GM12864 (cell line): ENCODE measurements around the gene MBL2.

Experiments used
- DNase-seq: peaks from one replicate; pipeline ENCODE4 v3.0.0-alpha.2; 2011; ENCODE audit warnings: low read depth
- H3K4me3 ChIP-seq: 2 replicates; pipeline ENCODE4 v1.5.1; 2011; ENCODE audit warnings: mild to moderate bottlenecking, low read depth, low read length, control low read depth
- TF ChIP-seq, protein P1 (sequence below): IDR thresholded peaks from 2 replicates; pipeline ENCODE4 v1.5.1; 2011; ENCODE audit warnings: low read depth, mild to moderate bottlenecking, moderate library complexity, low read length, control low read depth, inconsistent platforms; ENCODE audit errors: missing control alignments

Gene MBL2

GRCh38 chr10:52772623-52773022 lies at the start of gene MBL2:
Gene MBL2 (minus strand): TSS chr10:52772784. CDS start chr10:52771635, 1,149 bp downstream.
- DNase-seq, result no peak

GRCh38 chr10:52820309-52820708 lies 47.7 kb upstream of the MBL2 start:
- no peak overlapping the region for H3K4me3 ChIP-seq
- TF ChIP-seq, protein P1, sequence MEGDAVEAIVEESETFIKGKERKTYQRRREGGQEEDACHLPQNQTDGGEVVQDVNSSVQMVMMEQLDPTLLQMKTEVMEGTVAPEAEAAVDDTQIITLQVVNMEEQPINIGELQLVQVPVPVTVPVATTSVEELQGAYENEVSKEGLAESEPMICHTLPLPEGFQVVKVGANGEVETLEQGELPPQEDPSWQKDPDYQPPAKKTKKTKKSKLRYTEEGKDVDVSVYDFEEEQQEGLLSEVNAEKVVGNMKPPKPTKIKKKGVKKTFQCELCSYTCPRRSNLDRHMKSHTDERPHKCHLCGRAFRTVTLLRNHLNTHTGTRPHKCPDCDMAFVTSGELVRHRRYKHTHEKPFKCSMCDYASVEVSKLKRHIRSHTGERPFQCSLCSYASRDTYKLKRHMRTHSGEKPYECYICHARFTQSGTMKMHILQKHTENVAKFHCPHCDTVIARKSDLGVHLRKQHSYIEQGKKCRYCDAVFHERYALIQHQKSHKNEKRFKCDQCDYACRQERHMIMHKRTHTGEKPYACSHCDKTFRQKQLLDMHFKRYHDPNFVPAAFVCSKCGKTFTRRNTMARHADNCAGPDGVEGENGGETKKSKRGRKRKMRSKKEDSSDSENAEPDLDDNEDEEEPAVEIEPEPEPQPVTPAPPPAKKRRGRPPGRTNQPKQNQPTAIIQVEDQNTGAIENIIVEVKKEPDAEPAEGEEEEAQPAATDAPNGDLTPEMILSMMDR, result no peak
- DNase-seq, result no peak

More at GRCh38 chr10:52772623-52773022, at the start of gene MBL2:
- H3K4me3 ChIP-seq, result no peak within 1 kb of the TSS
- TF ChIP-seq, protein P1, result no peak

GRCh38 chr10:52818019-52818418 lies 45.4 kb upstream of the MBL2 start:
- no peak overlapping the region for H3K4me3 ChIP-seq
- DNase-seq, result peak; percentile 51
- TF ChIP-seq, protein P1, result peak; percentile 69

DNA sequence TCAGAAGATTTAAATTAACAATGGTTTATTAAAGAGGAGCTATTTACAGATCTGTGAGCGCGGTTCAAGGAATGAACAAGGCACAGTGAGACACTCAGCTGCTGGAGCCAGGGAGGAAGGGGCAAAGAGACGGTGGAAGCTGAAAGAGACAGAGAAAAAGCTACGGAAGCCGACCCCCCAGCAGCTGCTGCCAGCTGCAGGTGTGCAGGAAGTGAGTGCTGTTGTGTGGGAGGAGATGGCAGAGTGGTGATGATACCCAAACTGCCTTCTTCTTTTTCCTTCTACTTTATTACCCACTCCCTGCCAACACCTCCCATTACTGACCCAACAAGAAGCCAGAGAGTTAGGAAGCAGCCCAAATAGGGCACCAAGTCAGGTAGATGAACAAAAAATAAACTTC lies 41.9 kb upstream of the MBL2 start:
- H3K4me3 ChIP-seq, result no peak overlapping the region
- DNase-seq, result no peak
- TF ChIP-seq, protein P1, result no peak

DNA sequence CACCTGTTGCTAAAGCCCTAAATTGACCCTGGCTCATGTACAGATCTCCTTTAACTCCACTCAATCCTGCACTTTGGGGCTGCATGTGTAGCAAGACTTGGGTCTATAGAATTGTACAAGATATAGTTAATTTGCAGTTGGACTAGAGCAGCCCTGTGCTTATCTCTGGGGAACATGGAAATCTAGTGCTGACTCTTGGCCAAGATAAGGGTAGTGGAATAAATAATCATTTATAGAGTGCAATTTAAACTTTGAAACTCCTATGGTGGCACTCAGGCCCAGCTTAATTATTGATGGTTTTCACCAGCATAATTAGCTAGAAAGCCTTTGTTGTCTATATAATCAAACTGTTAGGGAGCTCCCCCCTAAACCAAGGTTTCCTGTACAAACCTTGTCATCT lies 39.2 kb upstream of the MBL2 start:
- TF ChIP-seq, protein P1, result no peak
- DNase-seq, result no peak
- no peak overlapping the region for H3K4me3 ChIP-seq

GRCh38 chr10:52810761-52811160 lies 38.2 kb upstream of the MBL2 start:
- no peak overlapping the region for H3K4me3 ChIP-seq
- no peak for DNase-seq
- TF ChIP-seq, protein P1, result no peak

- H3K4me3 ChIP-seq, result no peak overlapping the region
- no peak for DNase-seq
- TF ChIP-seq, protein P1, result no peak
These were observed 35.2 kb upstream of the MBL2 start for GRCh38 chr10:52807803-52808202.
